Testis (tissue), 2 donors: ENCODE measurements around the gene INSIG1.

Experiments used
- POLR2A ChIP-seq: fragments of 450-650 bp; IDR thresholded peaks from one replicate; pipeline ENCODE4 v1.6.1; 2017; ENCODE audit warnings: antibody characterized with exemption, mild to moderate bottlenecking, moderate library complexity
- TF ChIP-seq, protein P1 (sequence below), 3 experiments: fragments of 450-650 bp in 2 of 3; fragments of 200-600 bp in 1 of 3; sonication (generic) in 1 of 3; IDR thresholded peaks; one replicate each; pipeline ENCODE4 v1.5.1; 2016 to 2019; ENCODE audit warnings: antibody characterized with exemption in 3 of 3, mild to moderate bottlenecking in 2 of 3, moderate library complexity in 1 of 3

DNA sequence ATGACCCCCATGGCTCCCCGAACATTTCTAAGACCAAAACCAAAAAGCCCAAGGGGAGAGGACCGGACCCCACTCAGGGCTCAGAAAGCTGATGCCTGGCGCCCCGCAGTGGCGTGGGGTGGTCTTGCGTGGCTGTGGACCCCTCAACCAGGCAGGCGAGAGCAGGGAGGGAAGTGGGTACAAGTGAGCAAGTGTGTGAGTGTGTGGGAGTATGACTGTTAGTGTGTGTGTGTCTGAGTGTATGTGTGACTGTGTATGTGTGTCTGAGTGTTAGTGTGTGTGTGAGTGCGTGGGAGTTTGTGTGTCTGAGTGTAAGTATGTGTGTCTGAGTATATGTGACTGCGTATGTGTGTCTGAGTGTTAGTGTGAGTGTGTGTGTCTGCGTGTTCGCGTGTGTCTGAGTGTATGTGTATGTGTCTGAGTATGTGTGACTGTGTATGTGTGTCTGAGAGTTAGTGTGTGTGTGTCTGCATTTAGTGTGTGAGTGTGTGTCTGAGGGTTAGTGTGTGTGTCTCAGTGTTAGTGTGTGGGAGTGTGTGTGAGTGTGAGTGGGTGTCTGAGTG lies 34.0 kb upstream of the INSIG1 start:
- TF ChIP-seq, protein P1, sequence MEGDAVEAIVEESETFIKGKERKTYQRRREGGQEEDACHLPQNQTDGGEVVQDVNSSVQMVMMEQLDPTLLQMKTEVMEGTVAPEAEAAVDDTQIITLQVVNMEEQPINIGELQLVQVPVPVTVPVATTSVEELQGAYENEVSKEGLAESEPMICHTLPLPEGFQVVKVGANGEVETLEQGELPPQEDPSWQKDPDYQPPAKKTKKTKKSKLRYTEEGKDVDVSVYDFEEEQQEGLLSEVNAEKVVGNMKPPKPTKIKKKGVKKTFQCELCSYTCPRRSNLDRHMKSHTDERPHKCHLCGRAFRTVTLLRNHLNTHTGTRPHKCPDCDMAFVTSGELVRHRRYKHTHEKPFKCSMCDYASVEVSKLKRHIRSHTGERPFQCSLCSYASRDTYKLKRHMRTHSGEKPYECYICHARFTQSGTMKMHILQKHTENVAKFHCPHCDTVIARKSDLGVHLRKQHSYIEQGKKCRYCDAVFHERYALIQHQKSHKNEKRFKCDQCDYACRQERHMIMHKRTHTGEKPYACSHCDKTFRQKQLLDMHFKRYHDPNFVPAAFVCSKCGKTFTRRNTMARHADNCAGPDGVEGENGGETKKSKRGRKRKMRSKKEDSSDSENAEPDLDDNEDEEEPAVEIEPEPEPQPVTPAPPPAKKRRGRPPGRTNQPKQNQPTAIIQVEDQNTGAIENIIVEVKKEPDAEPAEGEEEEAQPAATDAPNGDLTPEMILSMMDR (IDR thresholded peaks at IDR 0.05), result no peak
- TF ChIP-seq POLR2A, result no peak
